Measurements from ENCODE around the gene SPAG16.

- TF ChIP-seq CTCF (conservative IDR thresholded peaks at IDR 0.05) (no peak), EZH2 (IDR thresholded peaks at IDR 0.05; ENCODE audit: low read depth) (no peak)
Observed at GRCh38 chr2:213923543-213923942, 639.3 kb downstream of the SPAG16 start.

Measured in PC-9 (cell line).